ENCODE results near the gene SGTA.

The SGTA gene

GRCh38 chr19:2728783-2729387 lies 54.2 kb downstream of the SGTA start:
- no peak for DNase-seq (ENCODE audit: low read depth, low spot score)
- TF ChIP-seq, protein P1, sequence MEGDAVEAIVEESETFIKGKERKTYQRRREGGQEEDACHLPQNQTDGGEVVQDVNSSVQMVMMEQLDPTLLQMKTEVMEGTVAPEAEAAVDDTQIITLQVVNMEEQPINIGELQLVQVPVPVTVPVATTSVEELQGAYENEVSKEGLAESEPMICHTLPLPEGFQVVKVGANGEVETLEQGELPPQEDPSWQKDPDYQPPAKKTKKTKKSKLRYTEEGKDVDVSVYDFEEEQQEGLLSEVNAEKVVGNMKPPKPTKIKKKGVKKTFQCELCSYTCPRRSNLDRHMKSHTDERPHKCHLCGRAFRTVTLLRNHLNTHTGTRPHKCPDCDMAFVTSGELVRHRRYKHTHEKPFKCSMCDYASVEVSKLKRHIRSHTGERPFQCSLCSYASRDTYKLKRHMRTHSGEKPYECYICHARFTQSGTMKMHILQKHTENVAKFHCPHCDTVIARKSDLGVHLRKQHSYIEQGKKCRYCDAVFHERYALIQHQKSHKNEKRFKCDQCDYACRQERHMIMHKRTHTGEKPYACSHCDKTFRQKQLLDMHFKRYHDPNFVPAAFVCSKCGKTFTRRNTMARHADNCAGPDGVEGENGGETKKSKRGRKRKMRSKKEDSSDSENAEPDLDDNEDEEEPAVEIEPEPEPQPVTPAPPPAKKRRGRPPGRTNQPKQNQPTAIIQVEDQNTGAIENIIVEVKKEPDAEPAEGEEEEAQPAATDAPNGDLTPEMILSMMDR (IDR thresholded peaks at IDR 0.05; ENCODE audit: insufficient read depth, low read length, missing control alignments): no peak
- ChIA-PET POLR2A (interaction anchor here (1.6 kb wide), 1 partner anchor 10 kb away, joined by 3 read pairs; the partner anchor contains the start of gene SLC39A3), CTCF (no interaction called here)
- no peak overlapping the region for H3K4me3 ChIP-seq (ENCODE audit: low read depth, low read length)

GRCh38 chr19:2727640-2727944 lies 55.5 kb downstream of the SGTA start:
- TF ChIP-seq, protein P1 (IDR thresholded peaks at IDR 0.05; ENCODE audit: insufficient read depth, low read length, missing control alignments): no peak
- ChIA-PET POLR2A (no interaction called here), CTCF (interaction anchor here (1.6 kb wide), 1 partner anchor 21 kb away, joined by 5 read pairs; no protein-coding TSS in a partner anchor)
- no peak overlapping the region for H3K4me3 ChIP-seq (ENCODE audit: low read depth, low read length)
- DNase-seq (ENCODE audit: low read depth, low spot score): no peak

GRCh38 chr19:2726904-2727639 lies 56.0 kb downstream of the SGTA start:
- no peak overlapping the region for H3K4me3 ChIP-seq (ENCODE audit: low read depth, low read length)
- ChIA-PET POLR2A (no interaction called here), CTCF (interaction anchor here (1.6 kb wide), 1 partner anchor 21 kb away, joined by 5 read pairs; no protein-coding TSS in a partner anchor)
- no peak for DNase-seq (ENCODE audit: low read depth, low spot score)
- TF ChIP-seq, protein P1 (IDR thresholded peaks at IDR 0.05; ENCODE audit: insufficient read depth, low read length, missing control alignments): no peak

DNA sequence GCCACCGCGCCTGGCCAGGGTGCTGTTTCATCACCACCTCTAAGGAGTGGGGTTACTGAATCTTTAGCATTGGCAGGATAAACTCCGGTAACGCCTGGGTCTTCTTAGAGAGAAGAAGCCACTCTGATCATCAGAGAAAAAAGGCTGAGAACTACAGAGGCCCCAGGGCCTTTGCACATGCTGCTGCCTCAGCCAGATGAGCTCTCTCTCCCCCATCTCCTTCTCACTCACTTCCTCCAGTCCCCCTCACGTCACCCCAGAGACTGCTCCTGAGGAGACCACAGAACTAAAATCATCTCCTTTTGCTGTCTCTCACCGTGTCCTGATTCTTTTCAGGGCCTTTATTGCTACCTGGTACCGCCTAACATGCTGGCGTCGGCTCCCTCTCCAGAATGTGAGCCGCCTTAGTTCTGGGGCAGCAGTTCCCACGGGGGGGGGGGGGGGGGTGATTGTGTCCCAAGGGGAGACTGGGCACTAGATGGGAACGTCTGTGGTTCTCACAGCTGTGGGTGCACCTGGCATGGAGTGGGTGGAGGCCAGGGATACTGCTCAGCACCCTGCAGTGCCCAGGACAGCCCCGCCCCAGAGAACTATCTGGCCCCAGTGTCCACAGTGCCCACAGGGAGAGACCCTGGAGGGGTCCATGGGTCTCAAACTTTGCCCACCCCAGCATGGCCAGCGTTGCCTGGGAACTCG lies 56.8 kb downstream of the SGTA start:
- DNase-seq (ENCODE audit: low read depth, low spot score): no peak
- ChIA-PET CTCF (interaction anchor here (1.0 kb wide), 1 partner anchor 23 kb away, joined by 3 read pairs; no protein-coding TSS in a partner anchor), POLR2A (no interaction called here)
- no peak overlapping the region for H3K4me3 ChIP-seq (ENCODE audit: low read depth, low read length)
- TF ChIP-seq, protein P1 (IDR thresholded peaks at IDR 0.05; ENCODE audit: insufficient read depth, low read length, missing control alignments): no peak

GRCh38 chr19:2724148-2724557 lies 58.9 kb downstream of the SGTA start:
- TF ChIP-seq, protein P1 (IDR thresholded peaks at IDR 0.05; ENCODE audit: insufficient read depth, low read length, missing control alignments): no peak
- no peak overlapping the region for H3K4me3 ChIP-seq (ENCODE audit: low read depth, low read length)
- no peak for DNase-seq (ENCODE audit: low read depth, low spot score)
- POLR2A ChIA-PET: no interaction called here
- CTCF ChIA-PET: interaction anchor here (2.2 kb wide), 1 partner anchor 26 kb away, joined by 16 read pairs; no protein-coding TSS in a partner anchor

DNA sequence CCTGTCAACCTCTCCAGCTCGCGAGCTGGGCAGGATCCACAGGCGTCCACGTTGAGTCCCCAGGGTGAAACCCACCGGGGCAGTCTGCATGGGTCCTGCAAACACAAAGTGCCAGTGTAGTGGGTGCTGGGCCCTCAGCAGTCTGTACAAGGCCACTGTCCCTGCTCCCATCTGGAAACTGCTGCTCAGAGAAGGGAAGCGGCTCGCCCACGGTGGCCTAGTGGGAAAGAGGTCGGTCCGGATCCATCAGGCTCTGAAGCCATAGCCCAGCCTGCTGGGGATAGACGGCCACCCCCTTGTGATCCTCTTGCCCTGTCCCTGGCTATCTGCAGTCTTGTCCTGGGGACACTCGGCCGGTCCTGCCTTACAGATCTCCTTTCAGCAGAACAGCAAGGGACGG lies 59.3 kb downstream of the SGTA start:
- no peak for DNase-seq (ENCODE audit: low read depth, low spot score)
- ChIA-PET POLR2A (no interaction called here), CTCF (interaction anchor here (0.9 to 2.2 kb wide), 2 partner anchors 26 to 76 kb away, joined by 5 to 16 read pairs; no protein-coding TSS in a partner anchor)
- TF ChIP-seq, protein P1 (IDR thresholded peaks at IDR 0.05; ENCODE audit: insufficient read depth, low read length, missing control alignments): no peak
- no peak overlapping the region for H3K4me3 ChIP-seq (ENCODE audit: low read depth, low read length)
